ENCODE results near the gene ZBTB8OS.

The ZBTB8OS gene

GRCh38 chr1:32600034-32600433 is 50.3 kb downstream of the ZBTB8OS start:
- H3K27ac ChIP-seq (ENCODE audit: low read length) = no peak overlapping the region

DNA sequence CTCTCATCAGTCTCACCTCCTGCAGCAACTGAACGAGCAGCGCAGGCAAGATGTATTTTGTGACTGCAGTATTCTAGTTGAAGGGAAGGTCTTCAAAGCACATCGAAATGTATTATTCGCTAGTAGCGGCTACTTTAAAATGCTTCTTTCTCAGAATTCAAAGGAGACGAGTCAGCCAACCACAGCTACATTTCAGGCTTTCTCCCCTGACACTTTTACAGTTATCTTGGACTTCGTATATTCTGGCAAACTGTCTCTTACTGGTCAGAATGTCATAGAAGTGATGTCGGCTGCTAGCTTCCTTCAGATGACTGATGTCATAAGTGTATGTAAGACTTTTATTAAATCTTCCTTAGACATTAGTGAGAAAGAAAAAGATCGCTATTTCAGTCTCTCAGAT is 57.4 kb downstream of the ZBTB8OS start:
- Histone ChIP-seq H3K4me3 (ENCODE audit: low read length) (no peak overlapping the region), H3K9ac (ENCODE audit: low read depth, low read length) (no peak overlapping the region), H3K27ac (ENCODE audit: low read length) (no peak overlapping the region), H3K27me3 (ENCODE audit: insufficient read depth, low read length) (no peaks in the 10 kb centered on the region), H3K4me1 (ENCODE audit: insufficient read depth, low read length) (no peaks in the 10 kb centered on the region), H3K36me3 (ENCODE audit: insufficient read depth, low read depth, low read length) (peaks cover 29% of the 10 kb centered on the region), H3K9me3 (ENCODE audit: insufficient read depth, low read depth, low read length) (no peaks in the 10 kb centered on the region)

More at GRCh38 chr1:32600034-32600433, 50.3 kb downstream of the ZBTB8OS start:
- no peaks in the 10 kb centered on the region for H3K4me1 ChIP-seq (ENCODE audit: insufficient read depth, low read length)
- H3K27me3 ChIP-seq (ENCODE audit: insufficient read depth, low read length) = no peaks in the 10 kb centered on the region
- H3K4me3 ChIP-seq (ENCODE audit: low read length) = no peak overlapping the region
- no peak overlapping the region for H3K9ac ChIP-seq (ENCODE audit: low read depth, low read length)
- H3K9me3 ChIP-seq (ENCODE audit: insufficient read depth, low read depth, low read length) = no peaks in the 10 kb centered on the region
- H3K36me3 ChIP-seq (ENCODE audit: insufficient read depth, low read depth, low read length) = peaks cover 34% of the 10 kb centered on the region

GRCh38 chr1:32580348-32581017 is 69.9 kb downstream of the ZBTB8OS start:
- Histone ChIP-seq H3K36me3 (ENCODE audit: insufficient read depth, low read depth, low read length) (no peaks in the 10 kb centered on the region), H3K4me1 (ENCODE audit: insufficient read depth, low read length) (no peaks in the 10 kb centered on the region), H3K27me3 (ENCODE audit: insufficient read depth, low read length) (no peaks in the 10 kb centered on the region), H3K27ac (ENCODE audit: low read length) (no peak overlapping the region), H3K4me3 (ENCODE audit: low read length) (no peak overlapping the region), H3K9ac (ENCODE audit: low read depth, low read length) (no peak overlapping the region), H3K9me3 (ENCODE audit: insufficient read depth, low read depth, low read length) (no peaks in the 10 kb centered on the region)

All from iPS-20b (cell line).